ENCODE data around the gene CCDC188.

Gene CCDC188

GRCh38 chr22:20150381-20151275 is at the start of gene CCDC188:
Gene CCDC188 (minus strand): TSS chr22:20151055. CDS start chr22:20150986, 69 bp downstream.
- no peak for DNase-seq

- DNase-seq = no peak
Measured at GRCh38 chr22:20199906-20200305, 49.1 kb upstream of the CCDC188 start.

DNA sequence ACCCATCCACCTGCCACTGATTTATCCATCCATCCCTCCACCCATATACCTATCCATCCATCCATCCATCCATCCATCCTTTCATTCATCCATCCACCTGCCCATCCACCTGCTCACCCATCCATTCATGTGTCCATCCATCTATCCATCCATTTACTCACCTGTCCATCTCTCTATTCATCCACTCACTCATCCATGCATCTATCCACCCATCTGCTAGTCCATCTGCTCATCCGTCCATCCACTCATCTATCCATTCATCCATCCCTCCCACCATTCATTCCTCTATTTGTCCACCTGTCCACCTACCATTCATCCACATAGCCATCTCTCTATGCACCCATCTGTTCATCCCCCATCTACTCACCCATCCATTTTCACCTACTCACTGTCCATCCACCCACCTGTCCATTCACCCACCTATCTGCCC is 48.6 kb upstream of the CCDC188 start:
- DNase-seq = no peak

GRCh38 chr22:20198557-20199319 is 47.9 kb upstream of the CCDC188 start:
- DNase-seq = no peak

DNA sequence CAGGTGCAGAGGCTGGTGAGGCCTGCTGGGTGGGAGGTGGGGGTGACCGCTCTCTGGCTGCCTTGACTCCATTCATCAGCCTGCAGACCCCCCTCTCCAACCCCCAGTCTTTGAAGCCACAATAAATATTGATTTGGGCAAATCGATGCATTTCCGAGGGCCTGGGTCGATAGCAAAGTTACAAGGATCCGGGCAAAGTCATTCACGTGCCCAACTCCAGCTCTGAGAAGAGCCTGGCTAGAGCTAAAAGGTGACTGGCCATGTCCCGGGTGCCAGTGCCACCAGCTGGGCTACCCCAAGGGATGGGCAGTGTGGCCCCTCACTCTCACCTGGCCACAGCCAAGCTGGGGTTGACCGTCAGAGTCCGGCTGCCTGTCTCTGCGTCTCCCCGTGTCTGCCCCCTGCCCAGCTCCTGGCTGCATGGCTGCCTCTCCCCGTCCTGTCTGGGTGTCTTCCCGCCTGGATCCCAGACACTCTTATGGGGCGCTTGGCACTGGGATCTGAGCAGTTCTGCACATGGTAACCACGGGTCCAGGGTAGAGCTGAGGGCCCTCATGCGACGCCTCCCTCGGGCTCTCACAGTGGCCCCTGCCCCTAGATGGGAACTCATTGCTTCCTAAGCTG is 46.7 kb upstream of the CCDC188 start:
- no peak for DNase-seq

- no peak for DNase-seq
Measured at GRCh38 chr22:20196094-20196842, 45.4 kb upstream of the CCDC188 start.

DNA sequence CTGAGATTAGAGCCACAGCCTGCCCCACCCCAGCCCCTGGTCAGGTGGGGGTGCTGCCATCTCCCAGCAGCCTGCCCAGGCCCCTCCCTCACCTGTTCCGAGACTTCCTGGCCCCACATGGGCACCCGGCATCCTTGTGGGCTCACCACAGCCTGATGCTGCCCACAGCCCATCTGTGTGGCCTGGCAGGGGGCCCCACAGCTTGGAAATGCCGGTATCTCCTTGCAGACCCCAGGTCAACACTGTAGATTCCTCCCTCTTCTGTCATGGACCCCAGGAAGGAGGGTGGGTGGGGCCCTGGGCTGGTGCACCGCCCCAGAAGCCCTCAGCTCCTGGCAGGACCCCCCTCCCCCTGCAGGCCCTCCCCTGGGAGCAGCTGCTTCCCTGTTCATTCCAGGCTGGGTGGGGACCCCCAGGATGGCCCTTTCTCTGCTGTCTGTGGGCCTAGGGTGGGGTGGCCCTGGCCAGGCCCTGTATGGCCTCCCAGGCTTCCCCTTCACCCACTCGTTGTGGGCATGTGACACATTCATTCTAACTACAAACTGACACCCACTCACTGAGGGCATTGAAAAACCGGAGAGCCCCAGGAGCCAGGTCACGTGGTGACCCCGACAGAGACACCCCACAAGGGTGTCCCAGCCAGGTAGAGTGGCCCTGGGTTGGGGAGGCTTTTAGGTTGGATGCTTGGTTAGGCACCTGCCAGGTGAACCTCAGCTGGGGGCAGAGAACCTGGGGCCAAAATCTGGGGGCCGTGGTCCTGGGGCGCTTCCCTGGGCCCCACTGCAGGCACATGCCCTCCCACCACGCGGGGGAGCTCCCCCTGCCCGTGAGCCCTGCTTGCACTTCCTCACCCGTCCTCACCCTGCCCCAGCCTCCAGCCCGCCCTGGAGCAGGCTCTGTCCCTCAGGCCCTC is 44.1 kb upstream of the CCDC188 start:
- no peak for DNase-seq

DNA sequence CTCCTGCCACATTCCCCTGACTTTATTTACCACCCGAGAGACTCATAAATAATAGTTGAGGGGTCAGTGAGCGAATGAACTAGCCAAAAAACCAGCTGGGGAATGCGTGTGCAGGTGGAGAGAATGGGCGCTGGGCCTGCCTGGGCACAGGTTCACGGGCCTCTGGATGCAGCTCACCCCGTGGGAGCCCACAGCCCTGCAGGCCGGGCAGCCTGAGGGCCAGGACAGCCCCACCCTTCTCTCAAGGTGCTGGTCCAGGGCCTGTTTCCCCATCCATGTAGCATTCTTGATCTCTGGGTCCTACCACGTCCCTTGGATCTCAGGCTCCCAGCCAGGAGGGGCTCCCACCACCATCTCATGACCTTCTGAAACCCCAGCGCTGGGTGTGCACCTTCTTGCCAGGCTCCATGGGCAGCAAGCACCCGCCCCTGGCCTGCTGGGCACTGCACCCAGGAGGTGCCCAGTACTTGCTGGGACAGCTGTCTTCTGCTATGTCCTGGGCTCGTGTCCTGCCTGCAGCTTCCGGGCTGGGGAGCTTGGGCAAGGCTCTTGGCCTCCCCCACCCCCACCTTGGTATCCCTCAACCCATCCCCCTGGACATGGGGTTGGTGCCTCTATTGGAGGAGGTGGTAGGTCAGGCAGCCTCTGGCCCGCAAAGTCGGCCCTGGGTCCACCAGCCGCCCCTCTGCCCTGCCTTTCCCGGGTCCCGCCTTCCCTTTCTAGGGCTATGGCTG is 43.1 kb upstream of the CCDC188 start:
- DNase-seq = no peak

DNA sequence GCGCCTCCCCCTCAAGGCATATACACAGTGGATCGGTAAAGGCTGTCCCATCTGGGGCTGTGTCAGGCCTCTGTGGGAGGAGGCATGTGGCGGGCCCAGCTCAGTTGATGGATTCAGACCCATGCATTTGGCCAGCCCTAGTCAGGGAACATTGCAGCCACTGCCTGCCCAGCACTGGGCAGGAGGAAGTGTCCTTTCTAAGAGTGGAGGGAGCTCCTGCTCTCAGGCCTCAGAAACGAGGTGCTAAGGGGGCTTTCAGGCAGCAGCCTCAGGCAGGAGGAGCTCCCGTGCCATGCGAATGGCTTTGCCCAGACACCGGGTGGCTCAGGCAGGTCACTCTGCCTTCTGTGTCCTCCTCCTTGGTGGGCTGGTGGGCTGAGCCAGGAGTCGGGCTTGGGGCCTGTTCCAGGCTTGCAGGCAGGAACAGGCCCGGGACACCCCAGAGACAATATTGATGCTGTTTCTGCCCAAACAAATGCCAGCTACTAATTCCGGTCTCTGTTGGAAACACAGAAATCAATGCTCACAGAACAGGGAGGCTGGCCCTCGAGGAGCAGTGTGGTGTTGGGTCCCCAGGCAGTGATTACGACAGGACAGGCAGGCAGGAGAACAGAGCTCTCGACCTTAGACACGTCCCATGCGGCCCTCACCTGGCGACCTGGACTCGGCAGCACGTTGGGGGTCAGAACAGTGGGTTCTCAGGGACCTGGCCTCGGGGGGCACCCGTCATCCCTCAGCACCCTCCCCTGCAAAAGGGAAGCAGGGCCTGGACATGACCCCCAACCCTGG is 42.3 kb upstream of the CCDC188 start:
- DNase-seq = no peak

DNA sequence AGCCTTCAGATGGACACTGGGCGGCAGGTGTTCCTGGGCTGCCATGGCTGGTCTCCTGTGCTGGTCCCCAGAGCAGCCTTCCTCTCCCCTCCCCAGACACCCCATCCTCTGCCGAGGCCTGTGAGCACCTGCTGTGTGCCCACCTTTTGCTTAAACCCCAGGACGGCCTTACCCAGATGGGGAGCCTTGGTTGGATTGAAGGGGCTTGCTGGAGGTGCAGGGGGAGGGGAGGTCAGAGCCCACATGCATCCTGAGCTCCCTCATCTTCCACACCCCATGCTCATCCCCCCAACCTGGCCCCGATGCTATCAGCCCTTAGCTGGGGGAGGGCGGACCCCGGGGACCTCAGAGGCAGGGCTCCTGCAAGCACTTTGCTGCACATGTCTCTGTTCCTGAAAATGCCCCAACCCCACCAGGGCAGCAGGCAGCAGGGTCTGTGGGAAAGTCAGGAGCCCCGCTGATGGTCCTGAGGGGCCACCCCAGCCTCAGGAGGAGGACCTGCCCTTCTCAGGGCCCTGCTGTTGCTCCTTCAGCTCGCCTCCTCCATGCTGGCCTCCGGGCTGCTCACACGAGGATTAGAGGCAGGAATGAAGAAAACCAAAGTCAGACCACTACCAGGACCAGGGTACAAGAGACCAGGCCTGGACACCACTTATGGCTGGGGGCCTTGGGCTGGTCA is 41.6 kb upstream of the CCDC188 start:
- DNase-seq = no peak

DNA sequence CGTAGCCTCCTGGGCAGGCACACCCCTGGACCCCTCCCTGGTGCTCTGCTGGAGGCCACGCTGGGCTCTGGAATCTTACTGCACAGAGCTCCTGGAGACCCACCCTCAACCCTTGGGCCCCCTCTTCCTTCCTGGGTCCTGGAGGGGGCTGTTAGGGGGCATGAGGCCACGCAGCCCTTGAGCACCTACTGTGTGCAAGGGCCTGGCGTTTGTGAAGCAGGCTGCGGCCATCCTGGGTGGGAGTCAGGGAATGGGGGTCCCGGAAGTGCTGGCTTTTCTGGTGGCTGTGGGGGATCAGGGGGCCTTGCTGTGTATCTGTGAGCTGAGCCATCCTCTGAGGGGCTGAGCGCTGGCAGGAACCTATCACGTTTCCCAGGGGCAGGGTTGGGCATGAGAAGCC is 40.9 kb upstream of the CCDC188 start:
- no peak for DNase-seq

- no peak for DNase-seq
Measured at GRCh38 chr22:20191000-20191515, 40.2 kb upstream of the CCDC188 start.

DNA sequence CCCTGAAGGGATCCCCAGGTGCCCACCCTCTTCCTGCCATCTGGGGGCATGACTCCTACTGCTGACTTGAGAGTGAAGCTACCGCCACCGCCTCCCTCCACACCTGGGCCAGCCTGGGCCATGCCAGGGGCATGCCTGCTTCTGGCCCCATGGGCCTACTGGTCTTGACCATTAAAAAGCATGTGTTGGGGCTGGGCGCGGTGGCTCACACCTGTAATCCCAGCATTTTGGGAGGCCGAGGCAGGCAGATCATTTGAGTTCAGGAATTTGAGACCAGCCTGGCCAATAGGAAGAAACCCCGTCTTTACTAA is 37.7 kb upstream of the CCDC188 start:
- DNase-seq = no peak

DNA sequence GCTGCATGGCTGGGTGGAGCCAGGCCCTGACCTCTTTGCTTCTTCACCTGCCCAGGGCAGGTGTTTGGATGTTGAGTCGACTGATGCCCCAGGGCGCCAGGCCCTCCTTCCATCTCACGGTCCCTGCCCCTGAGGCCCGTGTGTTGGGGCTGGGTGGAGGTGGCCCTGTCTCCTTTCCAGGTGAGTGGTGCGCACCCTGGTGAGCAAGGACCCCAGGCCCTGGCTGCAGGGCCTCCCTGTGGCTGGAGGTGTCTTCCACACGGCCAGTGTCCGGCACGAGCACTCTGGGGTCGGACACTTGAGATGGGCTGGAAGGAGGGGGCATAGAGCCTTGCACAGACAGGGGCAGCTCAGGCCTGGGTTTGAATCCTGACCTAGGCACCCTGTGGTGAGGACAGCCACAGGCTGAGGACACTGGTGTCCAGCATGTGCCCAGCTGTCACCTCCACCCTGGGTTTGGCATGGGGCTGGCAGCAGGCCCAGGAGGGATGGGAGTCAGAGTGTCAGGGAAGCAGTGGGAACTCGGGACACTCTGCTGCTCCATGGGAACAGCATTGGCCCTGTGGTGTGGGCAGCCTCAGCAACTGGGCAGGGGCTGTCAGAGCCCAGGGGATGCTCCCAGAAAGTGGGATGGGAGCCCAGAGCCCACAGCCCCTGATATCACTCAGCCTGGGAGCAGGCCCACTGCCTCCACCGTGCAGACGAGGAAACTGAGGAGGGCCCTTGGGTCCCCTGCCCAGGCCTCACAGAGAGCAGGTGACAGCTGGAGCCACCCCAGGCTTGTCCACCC is 37.1 kb upstream of the CCDC188 start:
- DNase-seq = peak; percentile 10

DNA sequence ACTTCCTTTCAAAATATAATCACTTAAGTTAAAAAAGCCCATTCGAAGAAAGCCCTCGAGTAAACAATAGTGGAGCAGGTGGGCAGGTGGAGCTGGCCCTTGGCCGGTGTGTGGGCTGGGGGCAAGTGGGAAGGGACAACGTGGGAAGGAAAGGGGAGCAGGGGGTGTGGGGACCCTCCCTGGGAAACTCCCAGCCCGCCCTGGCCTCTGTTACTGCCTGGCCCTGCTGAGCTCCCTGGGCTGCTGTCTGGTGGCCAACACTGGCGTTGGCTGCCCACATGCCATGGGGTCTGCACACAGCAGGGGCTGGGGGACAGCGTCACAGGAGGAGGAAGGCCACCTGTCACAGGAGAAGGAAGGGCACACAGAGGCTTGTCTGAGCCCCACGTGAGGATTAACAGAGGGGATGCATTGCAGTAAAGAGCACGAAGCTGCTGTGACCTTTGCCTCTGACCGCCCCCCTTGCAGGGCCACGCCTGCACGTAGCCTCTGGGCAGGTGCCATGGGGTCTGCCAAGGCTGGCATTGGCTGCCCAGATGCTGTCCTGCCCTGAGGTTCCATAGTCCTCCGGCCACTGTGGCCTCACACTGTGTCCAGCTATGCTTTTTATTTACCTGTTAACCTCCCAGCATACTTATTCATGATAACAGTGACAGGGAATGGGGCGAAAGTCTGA is 36.2 kb upstream of the CCDC188 start:
- peak; percentile 23 for DNase-seq

GRCh38 chr22:20186183-20186870 is 35.5 kb upstream of the CCDC188 start:
- DNase-seq = peak; percentile 33

- DNase-seq = no peak
Measured at GRCh38 chr22:20185750-20186149, 34.9 kb upstream of the CCDC188 start.

Measured in NCI-H146 (cell line).